ENCODE measurements around the gene UXT. TPM values are rescaled to one million over a fixed set of nuclear protein-coding genes. Genes with fewer than 3 reads are reported as not detected.

The UXT gene
- total and polyA plus RNA-seq, 2 of the 4 experiments (the other 2 are of a cell fraction) = 106 to 164 TPM

DNA sequence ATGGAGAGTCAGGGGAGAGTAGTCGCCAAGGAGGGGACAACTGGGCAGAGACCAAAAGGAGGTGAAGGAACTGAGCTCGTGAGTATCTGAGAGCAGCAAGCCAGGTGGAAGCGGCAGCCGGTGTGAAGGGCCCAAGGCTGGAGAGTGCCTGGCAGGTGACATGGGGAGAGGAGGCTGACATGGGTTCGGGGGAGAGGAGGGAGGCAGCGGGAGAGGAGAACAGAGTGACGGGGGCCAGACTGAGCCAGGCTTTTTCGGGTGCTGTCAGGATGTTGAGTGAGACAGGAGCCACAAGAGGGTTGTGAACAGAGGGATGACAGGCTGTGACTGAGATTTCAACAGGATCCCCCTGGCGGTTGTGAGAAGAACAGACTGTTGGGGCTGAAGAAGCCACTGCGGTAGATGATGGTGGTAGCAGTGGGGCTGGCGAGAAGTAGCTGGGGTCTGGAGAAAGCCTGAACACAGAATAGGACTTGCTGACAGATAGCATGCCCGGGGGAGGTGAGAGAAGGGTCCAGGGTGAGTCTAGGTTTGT lies 14.4 kb downstream of the UXT start:
- no peaks in the 10 kb centered on the region for H3K9me1 ChIP-seq (ENCODE audit: insufficient read depth, low read length)
- H2BK20ac ChIP-seq (ENCODE audit: low read depth, low read length) = no peak overlapping the region
- H4K20me1 ChIP-seq (ENCODE audit: insufficient read depth, low read length) = peaks cover 25% of the 10 kb centered on the region
- H3K23ac ChIP-seq (ENCODE audit: low read depth, low read length) = no peak overlapping the region
- in situ Hi-C loops (cut with MboI; ENCODE audit: low sequenced_read_pairs) (loop anchor here (5.0 to 25.0 kb wide), 2 partner anchors 82 to 432 kb away; partner anchors contain the start of genes ARAF and CDK16), intact Hi-C loops (cut with micrococcal nuclease) (loop anchor here (1.0 to 5.0 kb wide), 5 partner anchors 57 to 452 kb away; partner anchors contain the start of gene UBA1), dilution Hi-C loops (cut with HindIII; ENCODE audit: low sequenced_read_pairs, unreplicated experiment) (no loop called here)
- H4K8ac ChIP-seq (ENCODE audit: low read depth in 2 of 2, low read length in 2 of 2) = no peak overlapping the region
- peaks cover 3 to 42% of the 10 kb centered on the region in 2 experiments; a peak in 3 of 4 replicates for H3K79me1 ChIP-seq (ENCODE audit: low read depth in 1 of 2, low read length in 2 of 2)
- no peak overlapping the region for H3K4me2 ChIP-seq (ENCODE audit: low read depth, low read length)
- no peak overlapping the region for H2AK9ac ChIP-seq (replicated peaks; ENCODE audit: low read depth, low read length, poor library complexity)
- no peak overlapping the region for H3K18ac ChIP-seq (ENCODE audit: low read depth, low read length)
- no peak overlapping the region for H3K4me3 ChIP-seq (ENCODE audit: insufficient read depth, low read depth, low read length)
- TF ChIP-seq CEBPB (IDR thresholded peaks at IDR 0.05; ENCODE audit: low read depth, low read length) (no peak), CTCF (conservative IDR thresholded peaks at IDR 0.05; ENCODE audit: low read depth, low read length) (peak; percentile 53), SMC3 (IDR thresholded peaks at IDR 0.05; ENCODE audit: low read depth, low read length) (peak; percentile 45; the same call in 1 of the 2 replicates), RCOR1 (IDR thresholded peaks at IDR 0.05; ENCODE audit: insufficient replicate concordance, low read length) (no peak), RAD21 (IDR thresholded peaks at IDR 0.05; ENCODE audit: low read length) (peak; percentile 40; the same call in 1 of the 2 replicates)
- H3K4ac ChIP-seq (ENCODE audit: low read depth, low read length) = no peak overlapping the region
- no TSS peak for BruUV-seq (replicated peaks)
- H3K14ac ChIP-seq (replicated peaks; ENCODE audit: low read depth, low read length) = no peak overlapping the region
- H3K4me1 ChIP-seq (ENCODE audit: control insufficient read depth, insufficient read depth, low read length) = peaks cover 5% of the 10 kb centered on the region
- H2BK5ac ChIP-seq (ENCODE audit: low read depth, low read length, poor library complexity, severe bottlenecking) = no peak overlapping the region
- ATAC-seq (ENCODE audit: low read depth) (peak; percentile 33; the same call in 1 of the 2 replicates), DNase-seq (peak; percentile 44)
- H3K9me3 ChIP-seq (ENCODE audit: control insufficient read depth, insufficient read depth, low read length) = no peaks in the 10 kb centered on the region
- peaks cover 13% of the 10 kb centered on the region for H3K36me3 ChIP-seq (ENCODE audit: control insufficient read depth, insufficient read depth, low read length)
- no peak overlapping the region for H2BK120ac ChIP-seq (ENCODE audit: low read depth, low read length)
- H2AK5ac ChIP-seq (ENCODE audit: low read depth, low read length) = no peak overlapping the region
- ChIA-PET POLR2A (ENCODE audit: unreplicated experiment) (no interaction called here), CTCF (interaction anchor here (0.7 to 1.5 kb wide), 6 partner anchors 21 to 383 kb away, joined by 3 to 6 read pairs (median 3); partner anchors contain the start of gene TIMP1)
- H3K27me3 ChIP-seq (ENCODE audit: control insufficient read depth, insufficient read depth, low read length) = no peaks in the 10 kb centered on the region
- no peak overlapping the region for H4K91ac ChIP-seq (ENCODE audit: insufficient read depth, low read depth, low read length)
- H2AFZ ChIP-seq (replicated peaks; ENCODE audit: low read length, poor library complexity) = no peak overlapping the region
- H3K56ac ChIP-seq (ENCODE audit: extremely low read depth, insufficient read depth, low read length) = no peak overlapping the region
- no peak overlapping the region for H3K27ac ChIP-seq (ENCODE audit: insufficient read depth, low read length)
- WGBS, 2 experiments (ENCODE audit: extremely low coverage in 2 of 2, insufficient read length in 1 of 2) = 49% methylated on average over 6 of the region's 12 CpGs; no CpG with 5 or more reads in 1 of the 2 experiments
- no peak overlapping the region for H3K9ac ChIP-seq (ENCODE audit: low read depth, low read length)
- no peak overlapping the region for H2BK15ac ChIP-seq (ENCODE audit: low read depth, low read length)
- H4K5ac ChIP-seq (ENCODE audit: low read depth, low read length) = no peak overlapping the region

Data from IMR-90 (cell line).